Left colon (tissue), 2 donors: ENCODE results near the gene EPHA4. TPM values are rescaled to one million over a fixed set of nuclear protein-coding genes. Genes with fewer than 3 reads are reported as not detected.

ENCODE experiments used
- ATAC-seq: fragments of 200-7000 bp; cut with Tn5 transposase; one replicate; pipeline ENCODE4 v1.9.1; 2020; ENCODE audit warnings: mild to moderate bottlenecking, moderate library complexity
- DNase-seq, 2 donors: peaks; one replicate each; pipeline ENCODE4 v3.0.0-alpha.2; 2020
- intact Hi-C, 2 donors: fragments of 100-400 bp; cut with DNase I in 1 of 2; cut with micrococcal nuclease in 1 of 2; formaldehyde crosslinking; loops; one replicate each; pipeline versions ENCODE4 v1.11.2 to v1.14.0; 2022; cut with DNase I, micrococcal nuclease
- total RNA-seq, 2 donors: library from RNA; stranded (reverse); fragmentation: NEBNext Ultra II Directional; extraction: Animal tissue kit (Norgen Biotek cat#: 25700); gene quantifications; one replicate each; pipeline ENCODE4 v1.2.1, GENCODE V29; 2021
- donor health status: DM: no; HTN: no; CAD: no.
- donor health status: DM: yes; HTN: yes; CAD: no.

Gene EPHA4
- total RNA-seq, 2 donors from 2014 or later: 16.5 to 21.2 TPM

GRCh38 chr2:221553333-221553732 is 18.8 kb downstream of the EPHA4 start:
- no peak for DNase-seq
- intact Hi-C loops: no loop called here
- no peak for ATAC-seq

GRCh38 chr2:221552291-221552690 is 19.8 kb downstream of the EPHA4 start:
- intact Hi-C loops: no loop called here

GRCh38 chr2:221551864-221552263 is 20.2 kb downstream of the EPHA4 start:
- ATAC-seq (no peak), DNase-seq (no peak)
- intact Hi-C loops: no loop called here

More at GRCh38 chr2:221552291-221552690, 19.8 kb downstream of the EPHA4 start:
- DNase-seq (no peak), ATAC-seq (no peak)

GRCh38 chr2:221549143-221549542 is 23.0 kb downstream of the EPHA4 start:
- ATAC-seq: no peak
- DNase-seq: no peak
- intact Hi-C loops: no loop called here

- intact Hi-C loops: no loop called here
- ATAC-seq: peak; percentile 73
- DNase-seq: no peak
Observed at GRCh38 chr2:221546505-221547225, 25.4 kb downstream of the EPHA4 start.

- ATAC-seq (no peak), DNase-seq (no peak)
- intact Hi-C loops: no loop called here
Observed at GRCh38 chr2:221541131-221541735, 30.9 kb downstream of the EPHA4 start.

- no peak for ATAC-seq
- intact Hi-C loops: no loop called here
- DNase-seq: no peak
Observed at GRCh38 chr2:221539246-221539645, 32.9 kb downstream of the EPHA4 start.

- peak; percentile 38 for ATAC-seq
- DNase-seq: no peak
- intact Hi-C loops: no loop called here
Observed at GRCh38 chr2:221535824-221536223, 36.3 kb downstream of the EPHA4 start.

GRCh38 chr2:221533299-221533698 is 38.8 kb downstream of the EPHA4 start:
- ATAC-seq (peak; percentile 82), DNase-seq (no peak)
- intact Hi-C loops: no loop called here

- intact Hi-C loops: no loop called here
- ATAC-seq: no peak
- DNase-seq: no peak
Observed at GRCh38 chr2:221532641-221533040, 39.5 kb downstream of the EPHA4 start.

- intact Hi-C loops: no loop called here
- ATAC-seq: no peak
Observed at GRCh38 chr2:221530653-221531037, 41.5 kb downstream of the EPHA4 start.

GRCh38 chr2:221529943-221530652 is 42.0 kb downstream of the EPHA4 start:
- DNase-seq (no peak), ATAC-seq (peak; percentile 34)
- intact Hi-C loops: no loop called here

More at GRCh38 chr2:221530653-221531037, 41.5 kb downstream of the EPHA4 start:
- no peak for DNase-seq

GRCh38 chr2:221529177-221529942 is 42.7 kb downstream of the EPHA4 start:
- DNase-seq: peak; percentile 20 to 56
- peak; percentile 38 for ATAC-seq
- intact Hi-C loops: no loop called here

- DNase-seq (peak; percentile 40 to 67), ATAC-seq (peak; percentile 77)
- intact Hi-C loops: no loop called here
Observed at GRCh38 chr2:221527776-221528309, 44.3 kb downstream of the EPHA4 start.

- intact Hi-C loops: no loop called here
- ATAC-seq: no peak
- DNase-seq: no peak
Observed at GRCh38 chr2:221524158-221524557, 47.9 kb downstream of the EPHA4 start.

GRCh38 chr2:221521233-221521845 is 50.8 kb downstream of the EPHA4 start:
- DNase-seq (no peak), ATAC-seq (no peak)
- intact Hi-C loops: no loop called here

GRCh38 chr2:221518935-221519625 is 53.0 kb downstream of the EPHA4 start:
- intact Hi-C loops: no loop called here
- ATAC-seq (peak; percentile 86), DNase-seq (no peak)
